Pancreas (tissue), 10 donors: ENCODE measurements around the gene TBL1Y. TPM values are rescaled to one million over a fixed set of nuclear protein-coding genes. Genes with fewer than 3 reads are reported as not detected.
"Not testable (repeated sequence)": the region's sequence is repeated elsewhere in the genome, so short reads cannot be mapped to it uniquely, and the experiment has no call there.

Source experiments
- ATAC-seq, 4 donors: fragments of 200-7000 bp; cut with Tn5 transposase; one replicate each; pipeline versions ENCODE4 v1.8.0 to v1.9.1; 2020; ENCODE audit warnings: mild to moderate bottlenecking in 4 of 4, moderate library complexity in 4 of 4
- DNase-seq, 6 donors: peaks; one replicate each; pipeline ENCODE4 v3.0.0-alpha.2; 2020
- FAIRE-seq: peaks from 2 replicates; lab custom pipeline; 2012; peaks lifted over from hg19 to GRCh38; lab: Jason Lieb, UNC
- H3K27ac ChIP-seq, 4 donors: fragments of 200-600 bp; sonication (generic); 1 replicate in 3 of 4; 2 replicates in 1 of 4; pipeline versions ENCODE4 v1.5.0 to v1.8.0; 2020
- H3K27me3 ChIP-seq, 4 donors: fragments of 200-600 bp; one replicate each; pipeline ENCODE4 v1.8.0; 2021
- H3K36me3 ChIP-seq, 3 donors: fragments of 200-600 bp; sonication (generic) in 1 of 3; one replicate each; pipeline versions ENCODE4 v1.5.0 to v1.8.0; 2020 to 2021
- H3K4me1 ChIP-seq, 3 donors: fragments of 200-600 bp; one replicate each; pipeline ENCODE4 v1.8.0; 2021
- H3K4me3 ChIP-seq, 4 donors: fragments of 200-600 bp; sonication (generic) in 2 of 4; one replicate each; pipeline versions ENCODE4 v1.5.0 to v1.8.0; 2020 to 2021
- H3K9me3 ChIP-seq, 4 donors: fragments of 200-600 bp; one replicate each; pipeline ENCODE4 v1.8.0; 2021
- WGBS, 2 donors: extraction: QIAGEN DNeasy Blood & Tissue Kit; methylation state at CpG; one replicate each; pipeline ENCODE4 v1.1.7; 2013; 5-methylcytosine and 5-hydroxymethylcytosine counted together
- intact Hi-C, 3 donors: fragments of 100-400 bp; cut with DNase I; formaldehyde crosslinking; loops; one replicate each; pipeline versions ENCODE4 v1.11.1 to v1.14.2; 2022
- polyA plus RNA-seq, 2 donors: library from polyadenylated mRNA; stranded (reverse); fragments of 200-250 nt; gene quantifications; one replicate each; pipeline ENCODE4 v1.2.3, GENCODE V29; 2013
- total RNA-seq, 6 donors: library from RNA; stranded (reverse); fragmentation: NEBNext Ultra II Directional in 4 of 6; extraction: Animal tissue kit (Norgen Biotek cat#: 25700) in 4 of 6; gene quantifications; one replicate each; pipeline versions ENCODE4 v1.2.1 to v1.2.4, GENCODE V29; 2021 to 2023
- TF ChIP-seq, protein P1 (sequence below), 4 donors: fragments of 200-600 bp; sonication (generic) in 3 of 4; IDR thresholded peaks; one replicate each; pipeline versions ENCODE4 v1.5.0 to v1.8.0; 2021; ENCODE audit warnings: antibody characterized with exemption in 4 of 4
- donor health status: healthy with polysubstance abuse.
- donor health status: DM: no; HTN: no; CAD: no; lungs with moderate emphysema.
- donor health status: DM: no; HTN: no; CAD: no.
- donor health status: control.
- donor health status: control.
- donor health status: Bipolar disorder and iron deficiency.
- donor health status: DM: yes; HTN: yes; CAD: no.
- donor health status: DM: no; HTN: no; CAD: no.
- donor health status: DM: no; HTN: no; CAD: no.
- donor health status: DM: yes; HTN: yes; CAD: no.

The TBL1Y gene
- 1 to 10 TPM in 1 of 6 donors, not detected in 5; 1.1 TPM for total RNA-seq
- under 1 TPM in 1 of 2 donors, not detected in 1; 0.38 TPM for polyA plus RNA-seq

DNA sequence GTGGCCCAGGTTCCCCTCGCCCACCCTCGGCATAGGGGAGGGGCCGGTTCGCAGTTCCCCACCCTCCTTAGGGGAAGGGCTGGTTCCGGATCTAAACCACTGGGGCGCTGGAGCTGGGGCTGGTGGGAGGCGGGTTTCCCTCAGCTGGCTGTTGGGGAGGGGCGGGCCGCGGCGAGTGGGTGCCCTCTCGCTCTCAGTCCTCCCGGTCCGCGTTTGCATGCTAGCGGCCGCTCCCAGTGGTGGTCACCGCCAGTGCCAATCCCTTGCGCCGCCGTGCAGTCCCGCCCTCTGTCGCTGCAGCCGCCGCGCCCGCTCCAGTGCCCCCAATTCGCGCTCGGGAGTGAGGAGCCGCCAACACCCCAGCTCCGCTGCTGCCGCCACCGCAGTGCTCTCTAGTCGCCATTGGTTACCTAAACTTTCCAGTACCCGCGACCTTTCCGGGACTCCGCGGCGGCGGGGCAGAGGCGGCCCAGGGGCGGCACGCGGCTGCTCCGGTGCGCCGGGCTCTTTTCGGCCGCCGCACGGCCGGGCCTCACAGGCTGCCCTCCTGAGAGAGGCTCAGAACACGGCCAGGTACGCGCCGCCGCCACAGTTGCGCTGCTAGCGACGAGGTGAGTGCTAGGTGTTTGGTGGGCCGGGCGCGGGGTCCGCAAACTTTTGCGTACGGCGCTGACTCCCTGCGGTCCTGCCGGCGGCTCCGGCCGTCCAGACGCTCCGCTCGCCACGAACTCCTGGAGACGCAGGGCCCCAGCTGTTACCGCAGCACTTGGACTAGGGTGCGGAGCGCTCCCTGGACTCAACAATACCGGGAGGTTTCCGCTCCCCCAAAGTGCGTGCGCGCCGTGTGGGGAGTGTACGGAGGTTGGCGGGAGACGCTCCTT lies at the start of gene TBL1Y:
Gene TBL1Y, plus strand, starts transcription at position 326 of the 881 bp plus-strand sequence. CDS start 114,388 bp downstream, outside the sequence.
- Histone ChIP-seq H3K9me3 (no peaks in the 10 kb centered on the region), H3K4me1 (no peaks in the 10 kb centered on the region), H3K27ac (no peak within 1 kb of the TSS), H3K36me3 (no peaks in the 10 kb centered on the region), H3K27me3 (no peaks in the 10 kb centered on the region), H3K4me3 (no peak within 1 kb of the TSS)
- ATAC-seq (no peak), DNase-seq (peak in 1 of 6 donors; percentile 57), FAIRE-seq (no peak)
- 1% methylated on average over 88 of the region's 91 CpGs; no CpG with 5 or more reads in 1 of the 2 donors for WGBS, 2 donors
- intact Hi-C loops = no loop called here
- TF ChIP-seq, protein P1, sequence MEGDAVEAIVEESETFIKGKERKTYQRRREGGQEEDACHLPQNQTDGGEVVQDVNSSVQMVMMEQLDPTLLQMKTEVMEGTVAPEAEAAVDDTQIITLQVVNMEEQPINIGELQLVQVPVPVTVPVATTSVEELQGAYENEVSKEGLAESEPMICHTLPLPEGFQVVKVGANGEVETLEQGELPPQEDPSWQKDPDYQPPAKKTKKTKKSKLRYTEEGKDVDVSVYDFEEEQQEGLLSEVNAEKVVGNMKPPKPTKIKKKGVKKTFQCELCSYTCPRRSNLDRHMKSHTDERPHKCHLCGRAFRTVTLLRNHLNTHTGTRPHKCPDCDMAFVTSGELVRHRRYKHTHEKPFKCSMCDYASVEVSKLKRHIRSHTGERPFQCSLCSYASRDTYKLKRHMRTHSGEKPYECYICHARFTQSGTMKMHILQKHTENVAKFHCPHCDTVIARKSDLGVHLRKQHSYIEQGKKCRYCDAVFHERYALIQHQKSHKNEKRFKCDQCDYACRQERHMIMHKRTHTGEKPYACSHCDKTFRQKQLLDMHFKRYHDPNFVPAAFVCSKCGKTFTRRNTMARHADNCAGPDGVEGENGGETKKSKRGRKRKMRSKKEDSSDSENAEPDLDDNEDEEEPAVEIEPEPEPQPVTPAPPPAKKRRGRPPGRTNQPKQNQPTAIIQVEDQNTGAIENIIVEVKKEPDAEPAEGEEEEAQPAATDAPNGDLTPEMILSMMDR (IDR thresholded peaks at IDR 0.05) = no peak

DNA sequence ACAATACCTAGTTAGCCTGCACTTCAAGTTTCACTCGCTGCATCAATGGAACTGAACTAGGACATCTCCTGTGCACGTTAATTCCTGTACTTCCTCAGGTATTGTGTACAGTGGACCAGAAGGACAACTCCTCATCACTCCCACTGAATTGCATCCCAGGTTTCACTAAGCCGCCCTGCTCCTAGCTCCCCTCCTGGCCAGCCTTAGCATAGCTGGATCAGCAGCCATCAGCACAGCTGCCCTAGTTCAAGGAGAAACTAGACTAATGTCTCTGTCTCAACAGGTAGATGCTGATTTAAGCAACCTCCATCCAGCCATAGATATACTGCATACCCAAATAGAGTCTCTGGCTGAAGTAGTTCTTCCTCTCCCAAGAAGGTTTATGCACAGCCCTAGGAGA lies 16.0 kb upstream of the TBL1Y start:
- H3K27ac ChIP-seq = no peak overlapping the region
- WGBS, 2 donors = 60% methylated on average over 3 of the region's 3 CpGs; no CpG with 5 or more reads in 1 of the 2 donors
- no peaks in the 10 kb centered on the region for H3K9me3 ChIP-seq
- H3K4me3 ChIP-seq = no peak overlapping the region
- intact Hi-C loops = no loop called here
- no peaks in the 10 kb centered on the region for H3K27me3 ChIP-seq
- TF ChIP-seq, protein P1 (IDR thresholded peaks at IDR 0.05) = no peak
- H3K4me1 ChIP-seq = no peaks in the 10 kb centered on the region
- FAIRE-seq (no peak), ATAC-seq (no peak), DNase-seq (no peak)
- no peaks in the 10 kb centered on the region for H3K36me3 ChIP-seq

DNA sequence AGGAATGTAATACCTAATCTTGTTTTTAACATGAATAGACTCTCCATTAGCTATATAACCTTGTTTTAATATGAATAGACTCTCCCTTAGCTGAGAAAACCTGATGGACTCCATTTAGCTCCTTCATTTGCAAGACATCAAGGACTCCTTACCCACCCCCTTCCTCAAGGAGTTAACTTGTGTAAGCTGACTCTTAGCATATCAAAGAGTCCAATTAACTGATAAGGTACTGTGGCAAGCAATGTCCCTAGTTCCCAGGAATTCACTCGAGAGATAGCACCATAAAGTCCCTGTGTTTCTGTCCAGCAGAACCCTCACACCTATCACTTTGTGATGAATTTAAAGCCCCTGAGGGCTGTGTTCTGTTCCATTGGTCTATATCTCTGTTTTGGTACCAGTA lies 15.3 kb upstream of the TBL1Y start:
- 11% methylated on average over 1 of the region's 1 CpG; no CpG with 5 or more reads in 1 of the 2 donors for WGBS, 2 donors
- H3K36me3 ChIP-seq = no peaks in the 10 kb centered on the region
- H3K4me1 ChIP-seq = no peaks in the 10 kb centered on the region
- FAIRE-seq = no peak
- no peak for DNase-seq
- H3K27me3 ChIP-seq = no peaks in the 10 kb centered on the region
- no peak overlapping the region for H3K4me3 ChIP-seq
- H3K9me3 ChIP-seq = no peaks in the 10 kb centered on the region
- ATAC-seq = no peak
- H3K27ac ChIP-seq = no peak overlapping the region
- TF ChIP-seq, protein P1 (IDR thresholded peaks at IDR 0.05) = no peak
- intact Hi-C loops = no loop called here

DNA sequence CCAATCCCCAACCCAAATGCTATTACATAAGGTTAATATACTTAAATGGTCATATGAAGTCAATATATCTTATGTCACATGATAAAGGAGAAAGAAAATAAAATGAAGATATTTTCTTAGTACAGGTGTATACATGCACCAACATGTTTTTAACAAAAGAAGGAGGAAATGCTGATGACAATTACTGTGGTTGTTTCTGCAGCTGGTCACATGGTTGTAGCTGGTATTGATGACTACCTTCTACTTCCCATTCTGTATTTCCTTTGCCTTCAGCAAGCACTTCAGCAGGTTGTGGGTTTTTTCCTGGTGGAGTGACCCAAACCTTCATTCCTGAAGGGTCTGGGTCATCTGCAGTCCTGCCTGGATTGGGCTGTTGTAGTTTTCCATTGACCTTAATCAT lies 8.4 kb upstream of the TBL1Y start:
- H3K4me3 ChIP-seq, H3K27me3 ChIP-seq, H3K4me1 ChIP-seq, FAIRE-seq, intact Hi-C loops, H3K9me3 ChIP-seq, ATAC-seq, DNase-seq, H3K36me3 ChIP-seq, H3K27ac ChIP-seq: not testable (repeated sequence)

DNA sequence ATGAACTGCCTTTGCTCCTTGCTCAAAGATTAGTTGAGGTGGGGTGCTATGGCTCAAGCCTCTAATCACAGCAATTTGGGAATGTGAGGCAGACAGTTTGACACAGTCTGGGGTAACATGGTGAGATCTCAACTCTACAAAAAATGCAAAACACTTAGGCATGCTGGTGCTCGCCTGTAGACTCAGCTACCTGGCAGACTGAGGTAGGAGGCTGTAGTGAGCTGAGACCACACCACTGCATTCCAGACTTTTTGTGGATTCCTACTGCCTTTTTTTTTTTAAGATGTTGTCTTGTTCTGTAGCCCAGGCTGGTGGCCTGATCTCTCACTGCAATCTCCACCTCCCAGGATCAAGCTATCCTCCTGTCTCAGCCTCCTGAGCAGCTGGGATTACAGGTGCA lies 2.9 kb upstream of the TBL1Y start:
- Histone ChIP-seq H3K4me3 (no peak overlapping the region), H3K9me3 (no peaks in the 10 kb centered on the region), H3K36me3 (no peaks in the 10 kb centered on the region), H3K27me3 (no peaks in the 10 kb centered on the region), H3K4me1 (no peaks in the 10 kb centered on the region), H3K27ac (no peak overlapping the region)
- intact Hi-C loops = no loop called here
- WGBS, 2 donors = 89% methylated on average over 1 of the region's 1 CpG; no CpG with 5 or more reads in 1 of the 2 donors
- FAIRE-seq = no peak
- ATAC-seq = no peak
- TF ChIP-seq, protein P1 (IDR thresholded peaks at IDR 0.05) = no peak
- DNase-seq = no peak

DNA sequence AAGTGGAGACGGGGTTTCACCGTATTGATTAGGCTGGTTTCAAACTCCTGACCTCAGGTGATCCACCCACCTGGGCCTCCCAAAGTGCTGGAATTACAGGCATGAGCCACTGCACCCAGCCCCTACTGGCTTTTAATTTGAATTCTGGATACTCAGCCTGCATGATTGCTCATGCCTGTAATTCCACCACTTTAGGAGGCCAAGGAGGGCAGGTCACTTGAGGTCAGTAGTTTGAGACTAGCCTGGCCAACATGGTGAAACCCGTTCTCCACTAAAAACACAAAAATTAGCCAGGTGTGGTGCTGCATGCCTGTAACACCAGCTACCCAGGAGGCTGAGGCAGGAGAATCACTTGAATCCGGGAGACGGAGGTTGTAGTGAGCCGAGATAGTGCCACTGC lies 2.5 kb upstream of the TBL1Y start:
- intact Hi-C loops = not testable (repeated sequence)

More for the DNA sequence above, 2.5 kb upstream of the TBL1Y start:
- not testable (repeated sequence) for FAIRE-seq, H3K4me3 ChIP-seq, H3K27ac ChIP-seq, H3K9me3 ChIP-seq, H3K27me3 ChIP-seq, H3K4me1 ChIP-seq, H3K36me3 ChIP-seq, ATAC-seq, DNase-seq
- 45% methylated on average over 6 of the region's 6 CpGs; no CpG with 5 or more reads in 1 of the 2 donors for WGBS, 2 donors
